Activated CD4-positive, alpha-beta memory T cell treated with anti-CD3 and anti-CD28 coated beads, Interleukin-2, amount 10 ng/mL, durations not matched to agents 7 days and 5 days (primary cell): Measurements from ENCODE around the gene XXYLT1. TPM values are rescaled to one million over a fixed set of nuclear protein-coding genes. Genes with fewer than 3 reads are reported as not detected.

ENCODE experiments used
- CTCF ChIA-PET: fragments of 350-600 bp; sonication (Branson Sonifier 250); formaldehyde crosslinking; loops from one replicate; lab custom pipeline; 2021; ENCODE audit warnings: antibody characterized with exemption, inconsistent platforms; lab: Charles Lee
- POLR2A ChIA-PET: fragments of 350-600 bp; sonication (Branson Sonifier 250); formaldehyde crosslinking; loops from one replicate; lab custom pipeline; 2021; ENCODE audit warnings: antibody characterized with exemption; lab: Charles Lee
- DNase-seq: peaks from one replicate; pipeline ENCODE4 v3.0.0-alpha.2; 2020
- H3K27ac Mint-ChIP-seq: one replicate; pipeline ENCODE4 v1.8.0; 2021; ENCODE audit warnings: mild to moderate bottlenecking, mixed read lengths
- H3K27me3 Mint-ChIP-seq: one replicate; pipeline ENCODE4 v1.8.0; 2021; ENCODE audit warnings: mixed read lengths
- H3K36me3 Mint-ChIP-seq: one replicate; pipeline ENCODE4 v1.8.0; 2021; ENCODE audit warnings: low read depth, mixed read lengths
- H3K4me1 Mint-ChIP-seq: one replicate; pipeline ENCODE4 v1.8.0; 2021; ENCODE audit warnings: mixed read lengths
- H3K4me3 Mint-ChIP-seq: one replicate; pipeline ENCODE4 v1.8.0; 2021; ENCODE audit warnings: mild to moderate bottlenecking, mixed read lengths
- H3K9me3 Mint-ChIP-seq: one replicate; pipeline ENCODE4 v1.8.0; 2021; ENCODE audit warnings: mixed read lengths
- total RNA-seq, 2 experiments: library from RNA; stranded (reverse); gene quantifications; one replicate each; pipeline ENCODE4 v1.2.3, GENCODE V29; 2021

Gene XXYLT1
- total RNA-seq, 2 experiments from 2014 or later: 5.0 to 5.6 TPM

GRCh38 chr3:195033531-195034091 is 237.3 kb downstream of the XXYLT1 start:
- H3K27ac Mint-ChIP-seq: no peak overlapping the region
- no peaks in the 10 kb centered on the region for H3K4me1 Mint-ChIP-seq
- H3K36me3 Mint-ChIP-seq: no peaks in the 10 kb centered on the region
- POLR2A ChIA-PET: no interaction called here
- peaks cover 13% of the 10 kb centered on the region for H3K27me3 Mint-ChIP-seq
- CTCF ChIA-PET: no interaction called here
- H3K9me3 Mint-ChIP-seq: no peaks in the 10 kb centered on the region
- H3K4me3 Mint-ChIP-seq: no peak overlapping the region
- no peak for DNase-seq

GRCh38 chr3:195032955-195033354 is 238.0 kb downstream of the XXYLT1 start:
- Mint-ChIP-seq H3K4me3 (no peak overlapping the region), H3K4me1 (no peaks in the 10 kb centered on the region), H3K9me3 (no peaks in the 10 kb centered on the region), H3K27me3 (peaks cover 6% of the 10 kb centered on the region), H3K27ac (no peak overlapping the region), H3K36me3 (no peaks in the 10 kb centered on the region)
- ChIA-PET POLR2A (no interaction called here), CTCF (no interaction called here)
- DNase-seq: no peak

- Mint-ChIP-seq H3K27ac (no peak overlapping the region), H3K36me3 (no peaks in the 10 kb centered on the region), H3K9me3 (no peaks in the 10 kb centered on the region), H3K4me1 (no peaks in the 10 kb centered on the region), H3K27me3 (no peaks in the 10 kb centered on the region), H3K4me3 (no peak overlapping the region)
- POLR2A ChIA-PET: interaction anchor here (0.5 kb wide), 1 partner anchor 139 kb away, joined by 3 read pairs; no protein-coding TSS in a partner anchor
- CTCF ChIA-PET: no interaction called here
- no peak for DNase-seq
These were observed 238.7 kb downstream of the XXYLT1 start for GRCh38 chr3:195032106-195032759.

- Mint-ChIP-seq H3K27ac (no peak overlapping the region), H3K9me3 (no peaks in the 10 kb centered on the region), H3K36me3 (no peaks in the 10 kb centered on the region), H3K4me1 (no peaks in the 10 kb centered on the region), H3K4me3 (no peak overlapping the region), H3K27me3 (no peaks in the 10 kb centered on the region)
- DNase-seq: no peak
- POLR2A ChIA-PET: interaction anchor here (0.5 kb wide), 1 partner anchor 139 kb away, joined by 3 read pairs; no protein-coding TSS in a partner anchor
- CTCF ChIA-PET: no interaction called here
These were observed 239.4 kb downstream of the XXYLT1 start for GRCh38 chr3:195031574-195032003.

GRCh38 chr3:195030791-195031321 is 240.1 kb downstream of the XXYLT1 start:
- CTCF ChIA-PET: no interaction called here
- Mint-ChIP-seq H3K27ac (no peak overlapping the region), H3K27me3 (no peaks in the 10 kb centered on the region), H3K4me3 (no peak overlapping the region), H3K4me1 (no peaks in the 10 kb centered on the region), H3K36me3 (no peaks in the 10 kb centered on the region), H3K9me3 (no peaks in the 10 kb centered on the region)
- DNase-seq: no peak
- POLR2A ChIA-PET: no interaction called here

- H3K27ac Mint-ChIP-seq: no peak overlapping the region
These were observed 241.9 kb downstream of the XXYLT1 start for GRCh38 chr3:195028877-195029606.

GRCh38 chr3:195025884-195026200 is 245.1 kb downstream of the XXYLT1 start:
- Mint-ChIP-seq H3K36me3 (no peaks in the 10 kb centered on the region), H3K27me3 (peaks cover 11% of the 10 kb centered on the region), H3K9me3 (no peaks in the 10 kb centered on the region), H3K4me1 (no peaks in the 10 kb centered on the region), H3K27ac (no peak overlapping the region), H3K4me3 (no peak overlapping the region)
- ChIA-PET POLR2A (no interaction called here), CTCF (no interaction called here)
- DNase-seq: no peak

More at GRCh38 chr3:195028877-195029606, 241.9 kb downstream of the XXYLT1 start:
- Mint-ChIP-seq H3K4me3 (no peak overlapping the region), H3K4me1 (no peaks in the 10 kb centered on the region), H3K36me3 (no peaks in the 10 kb centered on the region), H3K27me3 (peaks cover 3% of the 10 kb centered on the region), H3K9me3 (no peaks in the 10 kb centered on the region)
- ChIA-PET POLR2A (no interaction called here), CTCF (no interaction called here)
- DNase-seq: no peak

- Mint-ChIP-seq H3K27ac (no peak overlapping the region), H3K27me3 (peaks cover 14% of the 10 kb centered on the region), H3K4me1 (no peaks in the 10 kb centered on the region), H3K4me3 (no peak overlapping the region), H3K9me3 (no peaks in the 10 kb centered on the region), H3K36me3 (no peaks in the 10 kb centered on the region)
- ChIA-PET CTCF (no interaction called here), POLR2A (no interaction called here)
- DNase-seq: no peak
These were observed 245.7 kb downstream of the XXYLT1 start for GRCh38 chr3:195025056-195025883.

GRCh38 chr3:195023989-195024388 is 247.0 kb downstream of the XXYLT1 start:
- DNase-seq: no peak
- POLR2A ChIA-PET: no interaction called here

GRCh38 chr3:195023576-195023975 is 247.4 kb downstream of the XXYLT1 start:
- H3K27me3 Mint-ChIP-seq: peaks cover 21% of the 10 kb centered on the region
- no peaks in the 10 kb centered on the region for H3K9me3 Mint-ChIP-seq
- no peak overlapping the region for H3K4me3 Mint-ChIP-seq
- no peak for DNase-seq
- no peaks in the 10 kb centered on the region for H3K36me3 Mint-ChIP-seq
- CTCF ChIA-PET: no interaction called here
- no peaks in the 10 kb centered on the region for H3K4me1 Mint-ChIP-seq
- no peak overlapping the region for H3K27ac Mint-ChIP-seq
- POLR2A ChIA-PET: no interaction called here

More at GRCh38 chr3:195023989-195024388, 247.0 kb downstream of the XXYLT1 start:
- Mint-ChIP-seq H3K27ac (no peak overlapping the region), H3K4me1 (no peaks in the 10 kb centered on the region), H3K36me3 (no peaks in the 10 kb centered on the region), H3K9me3 (no peaks in the 10 kb centered on the region), H3K4me3 (no peak overlapping the region), H3K27me3 (peaks cover 21% of the 10 kb centered on the region)
- CTCF ChIA-PET: no interaction called here

- H3K4me1 Mint-ChIP-seq: no peaks in the 10 kb centered on the region
- DNase-seq: no peak
- H3K27ac Mint-ChIP-seq: no peak overlapping the region
- H3K36me3 Mint-ChIP-seq: no peaks in the 10 kb centered on the region
- no peaks in the 10 kb centered on the region for H3K9me3 Mint-ChIP-seq
- ChIA-PET POLR2A (no interaction called here), CTCF (no interaction called here)
- H3K4me3 Mint-ChIP-seq: no peak overlapping the region
- peaks cover 28% of the 10 kb centered on the region for H3K27me3 Mint-ChIP-seq
These were observed 249.3 kb downstream of the XXYLT1 start for GRCh38 chr3:195021692-195022091.

GRCh38 chr3:195020921-195021320 is 250.0 kb downstream of the XXYLT1 start:
- Mint-ChIP-seq H3K9me3 (no peaks in the 10 kb centered on the region), H3K27me3 (peaks cover 28% of the 10 kb centered on the region), H3K27ac (no peak overlapping the region), H3K36me3 (no peaks in the 10 kb centered on the region), H3K4me1 (no peaks in the 10 kb centered on the region), H3K4me3 (no peak overlapping the region)
- CTCF ChIA-PET: no interaction called here
- POLR2A ChIA-PET: no interaction called here
- no peak for DNase-seq

- no peak overlapping the region for H3K27ac Mint-ChIP-seq
- POLR2A ChIA-PET: no interaction called here
- CTCF ChIA-PET: no interaction called here
These were observed 250.8 kb downstream of the XXYLT1 start for GRCh38 chr3:195020185-195020584.

More at GRCh38 chr3:195020185-195020584, 250.8 kb downstream of the XXYLT1 start:
- H3K36me3 Mint-ChIP-seq: no peaks in the 10 kb centered on the region
- H3K4me3 Mint-ChIP-seq: no peak overlapping the region
- DNase-seq: no peak
- peaks cover 26% of the 10 kb centered on the region for H3K27me3 Mint-ChIP-seq
- H3K9me3 Mint-ChIP-seq: no peaks in the 10 kb centered on the region
- H3K4me1 Mint-ChIP-seq: no peaks in the 10 kb centered on the region
